SH-SY5Y (cell line): ENCODE measurements around the gene MEIS2.

Experiments
- GATA2 ChIP-seq: IDR thresholded peaks from 2 replicates; pipeline ENCODE4 v1.6.1; 2011; ENCODE audit warnings: mild to moderate bottlenecking, low read depth, low read length
- GATA3 ChIP-seq: IDR thresholded peaks from 2 replicates; pipeline ENCODE4 v1.6.1; 2011; ENCODE audit warnings: low read depth, mild to moderate bottlenecking, low read length, moderate library complexity

DNA sequence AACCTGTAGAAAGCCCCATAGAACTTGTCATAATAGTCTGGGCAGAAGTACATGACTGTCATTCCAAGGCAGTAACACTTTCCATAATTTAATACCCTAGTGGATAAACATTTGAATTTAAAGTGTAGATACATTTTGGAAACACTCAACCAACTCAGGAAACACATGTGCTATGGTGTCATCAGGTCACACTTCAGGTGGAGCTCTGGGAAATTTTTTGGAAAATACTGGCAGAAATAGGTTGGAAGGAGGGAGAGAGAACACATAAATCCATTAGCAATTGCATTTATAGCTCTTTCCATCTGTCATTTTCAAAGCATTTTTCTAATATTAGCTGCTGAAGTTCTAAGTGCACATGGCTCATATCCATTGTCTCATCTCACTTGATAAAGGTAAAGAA, 135.7 kb downstream of the MEIS2 start:
- no peak for TF ChIP-seq GATA2
- TF ChIP-seq GATA3: no peak
